Loucy (cell line): ENCODE results near the gene CFAP70.

Source experiments
- H2AFZ ChIP-seq: fragments of 200-600 bp; sonication (generic); 2 replicates; pipeline ENCODE4 v1.6.0; 2016; ENCODE audit warnings: antibody characterized with exemption, mild to moderate bottlenecking, low read length, moderate library complexity
- H3F3A ChIP-seq: fragments of 200-600 bp; 2 replicates; pipeline ENCODE4 v1.6.0; 2016; ENCODE audit warnings: antibody characterized with exemption, low read depth, mild to moderate bottlenecking
- H3K27me3 ChIP-seq: fragments of 200-600 bp; sonication (generic); 2 replicates; pipeline ENCODE4 v1.6.1; 2014; ENCODE audit warnings: low read length, mild to moderate bottlenecking; ENCODE audit not compliant: insufficient read depth, poor library complexity, severe bottlenecking
- H3K36me3 ChIP-seq: fragments of 200-600 bp; sonication (generic); 2 replicates; pipeline ENCODE4 v1.6.1; 2016; ENCODE audit warnings: low read length; ENCODE audit not compliant: insufficient read depth
- H3K4me1 ChIP-seq: fragments of 200-600 bp; sonication (generic); 2 replicates; pipeline ENCODE4 v1.5.1; 2014; ENCODE audit warnings: low read length, mild to moderate bottlenecking; ENCODE audit not compliant: insufficient read depth, poor library complexity, severe bottlenecking
- H3K4me2 ChIP-seq: fragments of 200-600 bp; sonication (generic); 2 replicates; pipeline ENCODE4 v1.6.0; 2014; ENCODE audit warnings: antibody characterized with exemption, low read length, low read depth, mild to moderate bottlenecking; ENCODE audit not compliant: poor library complexity, severe bottlenecking
- H3K4me3 ChIP-seq: fragments of 200-600 bp; sonication (generic); 2 replicates; pipeline ENCODE4 v1.5.1; 2014; ENCODE audit warnings: low read length, mild to moderate bottlenecking, mixed read lengths; ENCODE audit not compliant: poor library complexity, severe bottlenecking
- H3K79me2 ChIP-seq: fragments of 200-600 bp; sonication (generic); 2 replicates; pipeline ENCODE4 v1.6.1; 2014; ENCODE audit warnings: low read length; ENCODE audit not compliant: insufficient read depth
- H3K9ac ChIP-seq: fragments of 200-600 bp; sonication (generic); 2 replicates; pipeline ENCODE4 v1.6.0; 2014; ENCODE audit warnings: mild to moderate bottlenecking, low read depth, low read length, moderate library complexity; ENCODE audit not compliant: poor library complexity, severe bottlenecking
- H3K9me2 ChIP-seq: fragments of 200-600 bp; sonication (generic); replicated peaks from 2 replicates; pipeline ENCODE4 v1.6.1; 2016; ENCODE audit warnings: low read depth, low read length, mixed read lengths
- H3K9me3 ChIP-seq: fragments of 200-600 bp; sonication (generic); 2 replicates; pipeline ENCODE4 v1.6.1; 2014; ENCODE audit warnings: mild to moderate bottlenecking, antibody characterized with exemption, low read length, low read depth; ENCODE audit not compliant: insufficient read depth
- H4K20me1 ChIP-seq: fragments of 200-600 bp; sonication (generic); 2 replicates; pipeline ENCODE4 v1.6.0; 2014; ENCODE audit warnings: antibody characterized with exemption, low read length, mild to moderate bottlenecking; ENCODE audit not compliant: insufficient read depth, poor library complexity, severe bottlenecking
- CTCF ChIP-seq: fragments of 200-600 bp; sonication (generic); conservative IDR thresholded peaks from 2 replicates; pipeline ENCODE4 v1.5.1; 2014; ENCODE audit warnings: mild to moderate bottlenecking, antibody characterized with exemption, low read length
- EZH2phosphoT487 ChIP-seq: fragments of 200-600 bp; IDR thresholded peaks from 2 replicates; pipeline ENCODE4 v1.6.1; 2018; ENCODE audit warnings: antibody characterized with exemption, mild to moderate bottlenecking, moderate library complexity, borderline replicate concordance

The CFAP70 gene

DNA sequence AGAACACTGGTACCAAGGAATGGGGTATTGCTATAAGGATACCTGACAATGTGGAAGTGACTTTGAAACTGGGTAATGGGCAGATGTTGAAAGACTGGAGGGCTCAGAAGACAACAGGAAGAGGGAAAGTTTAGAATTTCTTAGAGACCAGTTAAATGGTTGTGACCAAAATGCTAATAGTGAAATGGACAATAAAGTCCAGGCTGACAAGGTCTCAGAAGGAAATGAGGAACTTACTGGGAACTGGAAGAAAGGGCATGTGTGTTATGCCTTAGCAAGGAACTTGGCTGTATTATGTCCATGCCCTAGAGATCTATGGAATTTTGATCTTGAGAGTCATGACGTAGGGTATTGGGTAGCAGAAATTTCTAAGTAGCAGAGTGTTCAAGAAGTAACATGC lies 152.8 kb downstream of the CFAP70 start:
- Histone ChIP-seq H3K36me3 (no peaks in the 10 kb centered on the region), H2AFZ (no peak overlapping the region), H3K4me2 (no peak overlapping the region), H3F3A (no peaks in the 10 kb centered on the region), H3K9me3 (no peaks in the 10 kb centered on the region), H3K9ac (no peak overlapping the region), H3K9me2 (no peaks in the 10 kb centered on the region), H3K4me1 (no peaks in the 10 kb centered on the region), H4K20me1 (no peaks in the 10 kb centered on the region), H3K27me3 (no peaks in the 10 kb centered on the region), H3K79me2 (no peaks in the 10 kb centered on the region), H3K4me3 (no peak overlapping the region)
- TF ChIP-seq EZH2phosphoT487 (no peak), CTCF (no peak)

- Histone ChIP-seq H3F3A (no peaks in the 10 kb centered on the region), H3K27me3 (no peaks in the 10 kb centered on the region), H3K4me3 (no peak overlapping the region), H3K4me2 (no peak overlapping the region), H3K9me2 (no peaks in the 10 kb centered on the region), H3K36me3 (no peaks in the 10 kb centered on the region), H3K79me2 (no peaks in the 10 kb centered on the region), H3K9me3 (no peaks in the 10 kb centered on the region), H3K9ac (no peak overlapping the region), H3K4me1 (no peaks in the 10 kb centered on the region), H4K20me1 (no peaks in the 10 kb centered on the region), H2AFZ (no peak overlapping the region)
- TF ChIP-seq CTCF: no peak
- no peak for TF ChIP-seq EZH2phosphoT487
Observed at GRCh38 chr10:73205081-73205480, 153.6 kb downstream of the CFAP70 start.
